SK-N-SH (cell line): ENCODE measurements around the gene TBCD.

Experiments used
- CTCF ChIP-seq: fragments of 200-600 bp; sonication (generic); IDR thresholded peaks from 2 replicates; pipeline ENCODE4 v1.6.1; 2017; ENCODE audit warnings: antibody characterized with exemption, mild to moderate bottlenecking, moderate library complexity
- EP300 ChIP-seq, 2 experiments: IDR thresholded peaks; 2 replicates each; pipeline versions ENCODE4 v1.4.0 to v1.6.1; 2012; ENCODE audit warnings: borderline replicate concordance in 1 of 2, low read depth in 1 of 2, low read length in 1 of 2
- FOXM1 ChIP-seq: IDR thresholded peaks from 2 replicates; pipeline ENCODE4 v1.4.0; 2012; ENCODE audit warnings: low read depth, mild to moderate bottlenecking
- GABPA ChIP-seq: IDR thresholded peaks from 2 replicates; pipeline ENCODE4 v1.4.0; 2012; ENCODE audit warnings: low read depth, mild to moderate bottlenecking
- MEF2A ChIP-seq: IDR thresholded peaks from 2 replicates; pipeline ENCODE4 v1.4.0; 2012; ENCODE audit warnings: low read depth, borderline replicate concordance
- MXI1 ChIP-seq: IDR thresholded peaks from 2 replicates; pipeline ENCODE4 v1.6.1; 2012; ENCODE audit warnings: mild to moderate bottlenecking, low read depth, low read length, improper control_type of control experiment
- POLR2AphosphoS5 ChIP-seq: IDR thresholded peaks from 2 replicates; pipeline ENCODE4 v1.6.1; 2012; ENCODE audit warnings: low read depth, low read length
- RFX5 ChIP-seq: IDR thresholded peaks from 2 replicates; pipeline ENCODE4 v1.6.1; 2012; ENCODE audit warnings: mild to moderate bottlenecking, improper control_type of control experiment, low read length
- RXRA ChIP-seq: IDR thresholded peaks from 2 replicates; pipeline ENCODE4 v1.4.0; 2012; ENCODE audit warnings: low read depth, mild to moderate bottlenecking, borderline replicate concordance
- TAF1 ChIP-seq: IDR thresholded peaks from 2 replicates; pipeline ENCODE4 v1.6.1; 2012; ENCODE audit warnings: low read depth, mild to moderate bottlenecking, low read length, moderate library complexity, borderline replicate concordance
- TEAD4 ChIP-seq: IDR thresholded peaks from 2 replicates; pipeline ENCODE4 v1.4.0; 2012; ENCODE audit warnings: mild to moderate bottlenecking, borderline replicate concordance; ENCODE audit not compliant: insufficient read depth
- TF ChIP-seq, protein P1 (sequence below): IDR thresholded peaks from 2 replicates; pipeline ENCODE4; 2012
- TF ChIP-seq, protein P2 (sequence below): IDR thresholded peaks from 2 replicates; pipeline ENCODE4 v1.4.0; 2012; ENCODE audit warnings: low read depth

GRCh38 chr17:82970818-82971590, 219.1 kb downstream of the TBCD start:
- TF ChIP-seq CTCF (no peak), TEAD4 (no peak), TAF1 (no peak), POLR2AphosphoS5 (no peak), RFX5 (no peak), RXRA (no peak), MEF2A (no peak), EP300 (IDR thresholded peaks at IDR 0.05; ENCODE audit: borderline replicate concordance in 1 of 2, low read depth in 1 of 2, low read length in 1 of 2) (no peak), FOXM1 (no peak), GABPA (no peak), MXI1 (no peak)
- TF ChIP-seq, protein P1, sequence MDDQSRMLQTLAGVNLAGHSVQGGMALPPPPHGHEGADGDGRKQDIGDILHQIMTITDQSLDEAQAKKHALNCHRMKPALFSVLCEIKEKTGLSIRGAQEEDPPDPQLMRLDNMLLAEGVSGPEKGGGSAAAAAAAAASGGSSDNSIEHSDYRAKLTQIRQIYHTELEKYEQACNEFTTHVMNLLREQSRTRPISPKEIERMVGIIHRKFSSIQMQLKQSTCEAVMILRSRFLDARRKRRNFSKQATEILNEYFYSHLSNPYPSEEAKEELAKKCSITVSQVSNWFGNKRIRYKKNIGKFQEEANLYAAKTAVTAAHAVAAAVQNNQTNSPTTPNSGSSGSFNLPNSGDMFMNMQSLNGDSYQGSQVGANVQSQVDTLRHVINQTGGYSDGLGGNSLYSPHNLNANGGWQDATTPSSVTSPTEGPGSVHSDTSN, result no peak
- TF ChIP-seq, protein P2, sequence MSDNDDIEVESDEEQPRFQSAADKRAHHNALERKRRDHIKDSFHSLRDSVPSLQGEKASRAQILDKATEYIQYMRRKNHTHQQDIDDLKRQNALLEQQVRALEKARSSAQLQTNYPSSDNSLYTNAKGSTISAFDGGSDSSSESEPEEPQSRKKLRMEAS, result no peak
